Duodenal mucosa (tissue), 2 donors: ENCODE measurements around the gene SP100.

ENCODE experiments used
- H3K27ac ChIP-seq: one replicate; pipeline ENCODE4 v1.7.0; 2013; ENCODE audit warnings: low read depth, low read length
- H3K27me3 ChIP-seq, 2 donors: one replicate each; pipeline ENCODE4 v1.7.0; 2013; ENCODE audit warnings: low read length in 2 of 2, control low read depth in 1 of 2; ENCODE audit not compliant: insufficient read depth in 2 of 2, control insufficient read depth in 1 of 2
- H3K36me3 ChIP-seq, 2 donors: one replicate each; pipeline ENCODE4 v1.7.0; 2013; ENCODE audit warnings: low read length in 2 of 2, control low read depth in 1 of 2; ENCODE audit not compliant: insufficient read depth in 2 of 2, control insufficient read depth in 1 of 2
- H3K4me1 ChIP-seq, 2 donors: one replicate each; pipeline ENCODE4 v1.7.0; 2013; ENCODE audit warnings: low read length in 2 of 2, control low read depth in 1 of 2; ENCODE audit not compliant: insufficient read depth in 2 of 2, control insufficient read depth in 1 of 2
- H3K4me3 ChIP-seq, 2 donors: one replicate each; pipeline ENCODE4 v1.7.0; 2013; ENCODE audit warnings: low read length in 2 of 2, low read depth in 1 of 2
- H3K9ac ChIP-seq, 2 donors: one replicate each; pipeline ENCODE4 v1.7.0; 2013; ENCODE audit warnings: low read length in 2 of 2, low read depth in 1 of 2
- H3K9me3 ChIP-seq, 2 donors: one replicate each; pipeline ENCODE4 v1.7.0; 2013; ENCODE audit warnings: low read length in 2 of 2, control low read depth in 1 of 2; ENCODE audit not compliant: control insufficient read depth in 1 of 2

Gene SP100

DNA sequence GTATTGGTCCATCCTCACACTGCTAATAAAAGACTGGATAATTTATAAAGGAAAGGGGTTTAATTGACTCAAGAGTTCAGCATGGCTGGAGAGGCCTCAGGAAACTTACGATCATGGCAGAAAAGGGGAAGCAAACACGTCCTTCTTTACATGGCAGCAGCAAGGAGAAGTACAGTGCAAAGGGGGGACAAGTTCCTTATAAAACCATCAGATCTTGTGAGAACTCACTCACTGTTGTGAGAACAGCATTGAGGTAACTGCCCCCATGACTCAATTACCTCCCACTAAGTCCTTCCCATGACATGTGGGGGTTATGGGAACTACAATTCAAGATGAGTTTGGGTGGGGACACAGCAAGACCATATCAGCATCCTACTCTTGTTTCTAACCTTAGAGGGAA is 37.0 kb downstream of the SP100 start:
- Histone ChIP-seq H3K9me3 (no peaks in the 10 kb centered on the region), H3K27ac (no peak overlapping the region), H3K27me3 (no peaks in the 10 kb centered on the region), H3K9ac (no peak overlapping the region), H3K36me3 (peaks cover 33 to 61% of the 10 kb centered on the region in 2 donors), H3K4me3 (no peak overlapping the region), H3K4me1 (peaks cover 5% of the 10 kb centered on the region in 2 donors)

- Histone ChIP-seq H3K4me3 (no peak overlapping the region), H3K27ac (no peak overlapping the region), H3K4me1 (peaks cover 5% of the 10 kb centered on the region in 2 donors), H3K9me3 (no peaks in the 10 kb centered on the region), H3K36me3 (peaks cover 35 to 48% of the 10 kb centered on the region in 2 donors), H3K27me3 (no peaks in the 10 kb centered on the region), H3K9ac (no peak overlapping the region)
Observed at GRCh38 chr2:230455005-230455684, 39.1 kb downstream of the SP100 start.

DNA sequence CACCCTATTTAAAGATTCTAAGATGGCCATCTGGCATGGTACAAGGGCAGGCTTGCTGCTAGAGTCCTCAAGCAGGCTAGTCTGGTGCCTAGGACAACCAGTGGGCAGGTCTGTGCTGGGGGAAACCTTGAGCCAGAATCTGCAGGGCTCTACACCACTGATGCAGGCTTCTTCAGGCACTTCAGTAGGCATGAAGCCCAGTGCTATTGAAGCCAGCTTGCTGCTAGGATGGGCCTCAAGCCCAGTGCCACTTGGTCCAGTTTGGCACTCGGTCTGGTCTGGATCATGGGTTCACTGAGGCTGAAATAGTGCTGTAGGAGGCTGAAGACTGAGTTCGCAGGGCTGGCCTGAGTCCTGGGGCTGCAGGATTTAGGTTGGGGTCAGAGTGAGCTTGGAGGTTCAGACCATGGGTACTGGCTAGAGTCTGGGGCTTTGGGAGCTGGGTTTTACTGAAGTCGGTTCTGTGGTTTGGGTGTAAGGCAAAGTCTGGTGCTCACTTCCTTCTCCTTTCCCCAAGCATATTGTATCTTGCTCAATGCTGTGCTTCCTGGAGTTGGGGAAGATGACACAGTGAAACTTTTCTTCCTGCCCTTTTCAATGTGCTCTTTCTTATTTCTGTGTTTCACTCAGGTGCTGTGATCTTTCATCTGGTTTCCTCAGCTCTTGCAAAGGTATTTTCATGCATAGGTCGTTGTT is 41.2 kb downstream of the SP100 start:
- peaks cover 5% of the 10 kb centered on the region in 2 donors for H3K4me1 ChIP-seq
- H3K27ac ChIP-seq, result no peak overlapping the region
- no peak overlapping the region for H3K4me3 ChIP-seq
- peaks cover 41 to 51% of the 10 kb centered on the region in 2 donors for H3K36me3 ChIP-seq
- H3K9me3 ChIP-seq, result no peaks in the 10 kb centered on the region
- no peak overlapping the region for H3K9ac ChIP-seq
- H3K27me3 ChIP-seq, result no peaks in the 10 kb centered on the region

DNA sequence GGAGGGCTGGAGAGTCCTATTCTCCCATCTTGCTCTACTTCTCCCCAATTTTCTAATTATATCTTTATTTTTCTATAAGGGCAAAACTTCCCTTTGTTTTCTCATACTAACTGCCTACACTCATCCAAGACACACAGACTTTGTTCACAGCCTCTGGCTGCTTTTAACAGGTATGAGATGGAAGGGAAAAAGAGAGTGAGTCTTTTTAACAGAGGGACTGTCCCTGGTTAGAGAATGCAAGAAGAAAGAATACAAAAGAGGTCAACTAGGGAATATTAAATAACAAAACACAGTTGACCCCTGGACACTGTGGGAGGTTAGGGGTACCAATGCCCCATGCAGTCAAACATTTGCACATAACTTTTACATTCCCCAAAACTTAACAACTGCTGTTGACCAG is 41.8 kb downstream of the SP100 start:
- H3K9ac ChIP-seq, result no peak overlapping the region
- no peaks in the 10 kb centered on the region for H3K27me3 ChIP-seq
- peaks cover 42 to 53% of the 10 kb centered on the region in 2 donors for H3K36me3 ChIP-seq
- no peak overlapping the region for H3K27ac ChIP-seq
- H3K9me3 ChIP-seq, result no peaks in the 10 kb centered on the region
- peaks cover 5% of the 10 kb centered on the region in 2 donors for H3K4me1 ChIP-seq
- no peak overlapping the region for H3K4me3 ChIP-seq

- H3K9me3 ChIP-seq, result no peaks in the 10 kb centered on the region
- peaks cover 44 to 60% of the 10 kb centered on the region in 2 donors for H3K36me3 ChIP-seq
- H3K9ac ChIP-seq, result no peak overlapping the region
- H3K4me3 ChIP-seq, result no peak overlapping the region
- H3K27me3 ChIP-seq, result no peaks in the 10 kb centered on the region
- H3K27ac ChIP-seq, result no peak overlapping the region
- H3K4me1 ChIP-seq, result peaks cover 5% of the 10 kb centered on the region in 2 donors
Observed at GRCh38 chr2:230459216-230459615, 43.2 kb downstream of the SP100 start.

DNA sequence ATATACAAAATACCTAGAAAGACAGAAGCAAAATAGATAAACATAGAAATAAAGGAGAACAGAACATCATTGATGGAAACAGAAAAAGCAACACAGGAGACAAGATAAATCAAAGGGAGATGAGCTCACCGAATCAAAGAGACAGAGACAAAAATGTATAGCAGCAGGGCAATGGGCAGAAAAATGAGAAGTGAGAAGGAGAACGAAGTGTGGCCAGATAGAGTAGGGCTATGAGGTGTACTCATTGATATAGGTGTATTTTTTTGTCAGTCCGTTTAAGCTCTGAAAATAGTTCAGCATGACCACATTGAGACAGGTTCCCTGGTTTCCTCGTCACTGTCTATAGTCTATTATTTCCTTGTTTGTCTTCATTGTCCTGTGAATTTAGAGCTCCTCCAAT is 55.1 kb downstream of the SP100 start:
- Histone ChIP-seq H3K27me3 (no peaks in the 10 kb centered on the region), H3K36me3 (peaks cover 27 to 50% of the 10 kb centered on the region in 2 donors), H3K9ac (no peak overlapping the region), H3K9me3 (peaks cover 0 to 9% of the 10 kb centered on the region in 2 donors), H3K4me3 (no peak overlapping the region), H3K27ac (no peak overlapping the region), H3K4me1 (no peaks in the 10 kb centered on the region)

GRCh38 chr2:230472621-230473018 is 56.6 kb downstream of the SP100 start:
- no peak overlapping the region for H3K4me3 ChIP-seq
- peaks cover 25 to 38% of the 10 kb centered on the region in 2 donors for H3K36me3 ChIP-seq
- peaks cover 0 to 9% of the 10 kb centered on the region in 2 donors for H3K9me3 ChIP-seq
- H3K4me1 ChIP-seq, result no peaks in the 10 kb centered on the region
- H3K9ac ChIP-seq, result no peak overlapping the region
- H3K27me3 ChIP-seq, result no peaks in the 10 kb centered on the region
- H3K27ac ChIP-seq, result no peak overlapping the region

DNA sequence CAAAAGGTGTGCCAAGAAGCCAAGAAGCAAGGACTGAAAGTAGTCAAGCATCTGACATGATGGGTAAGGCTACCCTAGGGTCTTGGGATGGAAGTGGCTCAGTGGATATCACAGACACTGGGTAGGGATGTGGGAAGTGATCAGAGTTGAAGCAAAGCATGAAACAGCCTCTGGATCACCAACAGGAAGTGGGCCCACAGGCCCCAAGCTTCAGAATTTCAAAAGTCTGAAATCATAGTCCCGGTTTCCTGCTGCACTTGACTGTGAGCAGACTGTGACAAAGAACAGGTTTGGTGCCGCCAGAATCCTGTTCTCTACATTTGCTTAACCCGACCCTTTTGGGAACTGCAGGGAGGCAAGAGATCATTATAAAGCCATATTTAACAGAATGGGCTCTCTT is 57.4 kb downstream of the SP100 start:
- H3K36me3 ChIP-seq, result peaks cover 25 to 32% of the 10 kb centered on the region in 2 donors
- H3K27me3 ChIP-seq, result no peaks in the 10 kb centered on the region
- no peak overlapping the region for H3K4me3 ChIP-seq
- peaks cover 0 to 9% of the 10 kb centered on the region in 2 donors for H3K9me3 ChIP-seq
- H3K27ac ChIP-seq, result no peak overlapping the region
- no peak overlapping the region for H3K9ac ChIP-seq
- no peaks in the 10 kb centered on the region for H3K4me1 ChIP-seq

DNA sequence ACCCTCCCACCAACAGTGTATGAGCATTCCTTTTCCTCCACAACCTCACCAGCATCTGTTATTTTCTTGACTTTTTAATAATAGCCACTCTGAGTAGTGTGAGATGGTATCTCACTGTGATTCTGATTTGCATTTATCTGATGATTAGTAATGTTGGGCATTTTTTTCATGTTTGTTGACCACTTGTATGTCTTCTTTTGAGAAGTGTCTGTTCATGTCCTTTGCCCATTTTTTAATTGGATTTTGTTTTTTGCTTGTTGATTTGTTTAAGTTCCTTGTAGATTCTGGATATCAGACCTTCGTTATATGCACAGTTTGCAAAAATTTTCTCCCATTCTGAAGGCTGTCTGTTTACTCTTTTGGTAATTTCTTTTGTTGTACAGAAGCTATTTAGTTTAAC is 59.1 kb downstream of the SP100 start:
- peaks cover 18 to 28% of the 10 kb centered on the region in 2 donors for H3K36me3 ChIP-seq
- H3K27ac ChIP-seq, result no peak overlapping the region
- H3K27me3 ChIP-seq, result no peaks in the 10 kb centered on the region
- H3K9ac ChIP-seq, result no peak overlapping the region
- no peak overlapping the region for H3K4me3 ChIP-seq
- peaks cover 0 to 9% of the 10 kb centered on the region in 2 donors for H3K9me3 ChIP-seq
- no peaks in the 10 kb centered on the region for H3K4me1 ChIP-seq

DNA sequence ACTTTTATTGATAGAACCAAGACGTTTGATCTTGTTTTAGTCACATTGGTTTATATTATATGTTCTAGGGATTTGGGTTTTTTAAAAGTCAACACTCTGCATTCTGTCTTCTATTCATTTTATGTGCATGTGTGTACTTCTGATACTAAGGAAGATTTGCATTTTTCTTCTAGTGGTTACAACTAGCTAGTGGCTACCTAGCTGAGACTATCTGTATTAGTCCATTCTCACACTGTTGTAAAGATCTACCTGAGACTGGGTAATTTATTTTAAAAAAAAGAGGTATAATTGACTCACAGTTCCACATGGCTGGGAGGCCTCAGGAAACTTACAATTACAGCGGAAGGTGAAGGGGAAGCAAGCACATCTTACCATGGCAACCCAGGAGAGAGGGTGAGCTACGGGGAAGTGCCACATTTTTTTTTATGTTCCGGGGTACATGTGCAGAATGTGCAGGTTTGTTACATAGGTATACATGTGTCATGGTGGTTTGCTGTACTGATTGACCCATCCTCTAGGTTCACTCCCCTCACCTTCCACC is 69.9 kb downstream of the SP100 start:
- Histone ChIP-seq H3K27me3 (no peaks in the 10 kb centered on the region), H3K9ac (no peak overlapping the region), H3K4me1 (no peaks in the 10 kb centered on the region), H3K9me3 (no peaks in the 10 kb centered on the region), H3K27ac (no peak overlapping the region), H3K4me3 (no peak overlapping the region), H3K36me3 (peaks cover 2 to 5% of the 10 kb centered on the region in 2 donors)
